ENCODE results near the gene LSM7.

LSM7 gene

DNA sequence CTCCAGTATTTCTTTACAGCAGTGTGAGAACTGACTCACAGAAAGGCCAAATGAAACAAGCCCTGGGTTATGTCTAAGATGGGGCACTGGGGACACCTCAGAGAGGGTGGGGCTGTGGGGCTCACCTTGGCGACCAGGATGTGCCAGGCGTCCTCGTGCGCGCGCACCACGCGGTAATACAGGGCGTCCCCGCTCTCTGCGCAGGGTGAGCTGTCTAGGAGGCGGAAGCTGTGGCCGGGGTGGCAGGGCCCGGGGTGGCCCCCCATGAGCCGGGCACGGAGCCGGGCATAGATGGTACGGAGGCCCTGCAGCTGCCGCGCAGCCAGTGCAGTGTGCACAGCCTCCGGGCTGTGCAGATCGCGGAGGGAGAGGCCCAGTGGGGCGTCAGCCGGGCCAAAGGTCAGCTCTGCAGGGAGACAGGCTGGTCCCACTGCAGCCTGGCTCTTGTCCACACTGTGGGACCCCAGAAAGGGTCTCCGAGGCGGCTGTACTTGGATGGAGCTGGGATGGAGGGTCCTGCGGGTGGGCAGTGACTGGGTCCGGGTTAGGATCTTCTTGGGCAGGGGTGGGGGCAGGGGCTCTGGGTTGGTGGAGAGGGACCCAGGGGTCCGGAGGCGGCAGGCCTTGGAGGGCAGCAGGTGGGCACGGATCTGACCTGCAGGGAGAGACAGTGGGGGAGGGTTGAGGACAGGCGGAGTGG is 49.8 kb downstream of the LSM7 start:
- no peak for DNase-seq (ENCODE audit: low spot score)

- DNase-seq (ENCODE audit: low spot score): no peak
Measured at GRCh38 chr19:2277138-2277537, 51.2 kb downstream of the LSM7 start.

DNA sequence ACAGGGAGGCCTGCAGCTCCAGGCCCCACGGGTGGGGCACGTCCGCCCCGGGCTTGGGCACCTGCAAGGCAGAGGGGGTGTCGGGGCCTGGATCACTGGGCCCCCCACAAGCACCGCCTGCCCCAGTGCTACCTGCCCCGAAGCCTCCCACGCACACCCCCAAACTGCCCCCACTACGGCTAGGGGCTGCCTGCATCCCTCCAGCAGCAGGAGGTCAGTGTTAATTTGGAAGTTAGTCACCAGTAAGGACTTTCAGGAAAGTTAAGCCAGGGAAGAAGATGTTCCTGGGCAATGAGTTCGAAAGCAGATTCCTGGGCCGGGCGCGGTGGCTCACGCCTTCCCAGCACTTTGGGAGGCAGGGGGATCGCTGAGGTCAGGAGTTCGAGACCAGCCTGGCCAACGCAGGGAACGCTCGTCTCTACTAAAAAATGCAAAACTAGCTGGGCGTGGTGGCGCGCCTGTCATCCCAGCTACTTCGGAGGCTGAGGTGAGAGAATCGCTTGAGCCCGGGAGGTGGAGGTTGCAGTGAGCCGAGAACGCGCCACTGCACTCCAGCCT is 51.9 kb downstream of the LSM7 start:
- no peak for DNase-seq (ENCODE audit: low spot score)

DNA sequence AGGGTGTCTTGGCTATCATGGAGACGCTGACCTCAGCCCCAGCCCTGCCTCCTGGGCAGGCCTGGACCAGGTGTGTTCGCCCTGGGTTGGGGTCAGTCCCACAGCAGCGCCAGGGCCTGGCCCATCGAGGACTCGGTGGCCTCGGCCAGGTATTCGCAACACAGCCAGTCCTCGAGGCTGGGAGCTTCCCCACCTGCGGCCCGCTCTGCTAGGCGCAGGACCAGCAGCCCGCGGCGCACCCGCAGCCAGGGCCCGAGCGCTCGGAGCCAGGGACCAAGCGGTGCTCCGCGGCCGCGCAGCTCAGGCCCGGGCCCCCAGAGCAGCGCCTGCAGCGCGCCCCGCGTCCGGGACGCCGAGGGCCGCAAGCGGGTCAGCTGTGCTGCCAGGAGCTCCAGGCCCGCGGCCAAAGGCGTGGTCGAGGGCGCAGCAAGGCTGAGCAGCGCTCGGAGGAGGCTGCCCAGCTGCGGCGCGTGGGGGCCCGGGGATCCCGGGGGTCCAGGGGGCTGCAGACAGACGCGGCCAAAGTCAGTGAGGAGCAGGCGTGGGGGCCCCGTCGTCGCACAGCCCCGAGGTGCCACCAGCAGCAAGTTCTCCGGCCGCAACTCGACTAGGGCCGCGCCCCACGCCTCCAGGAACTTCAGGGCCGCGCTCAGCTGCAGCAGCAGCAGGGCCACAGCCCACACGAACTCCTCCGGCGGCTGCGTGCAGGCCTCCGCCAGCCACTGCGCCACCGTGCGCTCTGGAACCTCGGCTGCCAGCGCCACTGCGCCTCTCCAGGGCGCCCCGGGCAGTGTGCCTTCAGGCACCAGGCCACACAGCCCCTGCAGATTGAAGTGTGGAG is 52.6 kb downstream of the LSM7 start:
- peak; percentile 46 for DNase-seq (ENCODE audit: low spot score)

DNA sequence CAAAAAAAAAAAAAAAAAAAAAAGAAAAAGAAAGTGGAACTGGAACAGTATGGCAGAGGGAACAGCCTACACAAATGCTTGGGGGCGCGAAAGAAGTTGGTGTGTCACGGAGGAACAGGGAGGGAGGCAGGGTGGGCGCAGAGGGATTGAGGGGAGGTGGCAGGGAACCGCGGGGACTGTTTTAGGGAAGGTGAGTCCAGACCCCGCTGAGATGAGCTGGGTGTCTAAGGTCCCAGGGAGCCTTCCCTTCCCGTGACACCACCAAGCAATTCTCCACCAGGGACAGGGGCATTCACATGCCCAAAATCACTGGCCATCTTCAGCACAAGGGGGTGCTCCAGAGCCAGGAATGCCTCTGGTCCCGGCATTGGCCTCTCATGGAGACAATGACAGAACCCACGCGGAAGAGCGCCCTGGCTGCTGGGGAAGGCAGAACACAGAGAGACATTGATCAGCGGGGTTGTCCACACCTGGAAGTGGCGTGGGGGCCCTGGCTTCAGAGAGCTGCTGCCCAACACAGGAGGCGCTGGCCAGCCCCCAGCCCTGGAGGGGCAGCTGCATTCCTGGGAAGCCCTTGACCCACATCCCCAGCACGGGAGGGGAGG is 53.4 kb downstream of the LSM7 start:
- peak; percentile 83 for DNase-seq (ENCODE audit: low spot score)

GRCh38 chr19:2274185-2274711 is 54.1 kb downstream of the LSM7 start:
- DNase-seq (ENCODE audit: low spot score): no peak

DNA sequence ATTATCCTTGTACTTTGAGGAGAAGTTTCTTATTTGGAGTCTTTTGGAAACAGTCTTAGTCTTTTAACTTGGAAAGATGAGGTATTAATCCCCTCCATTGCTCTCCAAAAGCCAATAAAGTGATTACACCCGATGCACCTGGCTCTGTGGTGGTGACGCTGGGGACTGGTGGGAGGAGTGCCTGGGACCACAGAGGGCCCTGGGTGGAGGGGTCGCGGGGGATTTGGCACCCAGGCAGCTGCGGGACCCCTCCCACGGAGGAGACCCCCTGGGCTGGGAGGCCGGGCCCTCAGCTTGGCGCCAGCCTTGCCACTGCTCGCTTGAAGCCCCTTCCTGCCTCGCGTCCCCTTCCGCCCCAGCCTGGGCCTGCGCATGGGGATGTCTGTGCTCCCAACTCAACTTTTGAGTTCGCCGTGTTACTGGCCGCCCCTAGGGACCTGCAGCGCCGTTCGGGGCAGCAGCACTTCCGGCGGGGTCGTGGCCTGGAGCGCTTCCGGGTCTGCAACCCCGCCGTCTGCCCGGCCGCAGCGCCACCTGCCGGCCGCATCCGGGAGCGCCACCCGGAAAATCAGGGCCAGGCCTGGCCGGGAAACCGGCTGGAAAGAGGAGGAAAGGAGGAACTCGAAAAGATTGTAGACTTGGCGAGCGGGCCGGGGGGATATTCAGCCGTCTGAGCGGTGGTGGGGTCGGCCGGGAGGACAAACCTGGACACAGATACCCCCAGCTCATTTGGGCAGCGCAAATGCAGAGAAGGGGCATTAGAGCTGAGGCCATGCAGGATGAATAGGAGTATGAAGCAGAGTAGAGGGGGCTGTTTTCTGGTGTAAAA is 54.8 kb downstream of the LSM7 start:
- DNase-seq (ENCODE audit: low spot score): peak; percentile 94

All from D341Med (cell line).